ENCODE data around the gene PPP2R5E. TPM values are rescaled to one million over a fixed set of nuclear protein-coding genes. Genes with fewer than 3 reads are reported as not detected.

The PPP2R5E gene
- total RNA-seq, 2 experiments from 2014 or later, result 12.5 to 47.8 TPM

DNA sequence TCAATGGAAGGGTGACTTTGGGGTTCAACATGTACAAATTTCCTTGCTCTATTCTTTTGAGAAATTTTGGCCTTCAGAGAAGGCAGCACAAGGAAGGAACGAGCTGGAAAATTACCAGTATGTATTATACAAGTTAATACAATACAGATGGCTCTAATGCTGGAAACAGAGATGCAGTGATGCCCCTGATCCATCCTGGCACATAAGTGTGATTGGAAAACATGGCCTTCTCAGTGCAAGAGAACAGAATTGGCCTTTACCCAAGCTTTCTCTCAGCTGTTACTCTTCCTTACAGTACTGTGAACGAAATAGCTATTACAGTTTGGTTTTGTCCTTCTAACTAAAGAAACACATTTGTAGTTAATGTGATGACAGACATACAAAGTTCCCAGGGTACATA, 122.0 kb downstream of the PPP2R5E start:
- POLR2A ChIA-PET, result no interaction called here
- H3K4me1 ChIP-seq (ENCODE audit: insufficient read depth, low read length, poor library complexity, severe bottlenecking), result no peaks in the 10 kb centered on the region
- H3K9me3 ChIP-seq (ENCODE audit: low read length), result no peaks in the 10 kb centered on the region
- intact Hi-C loops (cut with micrococcal nuclease; ENCODE audit: unreplicated experiment), result no loop called here
- H4K20me1 ChIP-seq (ENCODE audit: insufficient read depth, low read length), result no peaks in the 10 kb centered on the region
- no peak overlapping the region for H3K4me2 ChIP-seq (ENCODE audit: low read length)
- no peak overlapping the region for H2AFZ ChIP-seq (ENCODE audit: low read length)
- H3K36me3 ChIP-seq (ENCODE audit: insufficient read depth, low read length), result peaks cover 17% of the 10 kb centered on the region; the same call in 1 of the 2 replicates
- no peak overlapping the region for H3K4me3 ChIP-seq (ENCODE audit: low read depth, low read length, poor library complexity, severe bottlenecking)
- H3K9me2 ChIP-seq (ENCODE audit: insufficient read depth, low read length), result no peaks in the 10 kb centered on the region
- DNase-seq (ENCODE audit: low spot score), result no peak
- no peak overlapping the region for H3K27ac ChIP-seq (ENCODE audit: low read depth, low read length, poor library complexity, severe bottlenecking)
- BruUV-seq (replicated peaks), result no TSS peak
- CTCF ChIA-PET (ENCODE audit: unreplicated experiment), result no interaction called here
- TF ChIP-seq, protein P1, sequence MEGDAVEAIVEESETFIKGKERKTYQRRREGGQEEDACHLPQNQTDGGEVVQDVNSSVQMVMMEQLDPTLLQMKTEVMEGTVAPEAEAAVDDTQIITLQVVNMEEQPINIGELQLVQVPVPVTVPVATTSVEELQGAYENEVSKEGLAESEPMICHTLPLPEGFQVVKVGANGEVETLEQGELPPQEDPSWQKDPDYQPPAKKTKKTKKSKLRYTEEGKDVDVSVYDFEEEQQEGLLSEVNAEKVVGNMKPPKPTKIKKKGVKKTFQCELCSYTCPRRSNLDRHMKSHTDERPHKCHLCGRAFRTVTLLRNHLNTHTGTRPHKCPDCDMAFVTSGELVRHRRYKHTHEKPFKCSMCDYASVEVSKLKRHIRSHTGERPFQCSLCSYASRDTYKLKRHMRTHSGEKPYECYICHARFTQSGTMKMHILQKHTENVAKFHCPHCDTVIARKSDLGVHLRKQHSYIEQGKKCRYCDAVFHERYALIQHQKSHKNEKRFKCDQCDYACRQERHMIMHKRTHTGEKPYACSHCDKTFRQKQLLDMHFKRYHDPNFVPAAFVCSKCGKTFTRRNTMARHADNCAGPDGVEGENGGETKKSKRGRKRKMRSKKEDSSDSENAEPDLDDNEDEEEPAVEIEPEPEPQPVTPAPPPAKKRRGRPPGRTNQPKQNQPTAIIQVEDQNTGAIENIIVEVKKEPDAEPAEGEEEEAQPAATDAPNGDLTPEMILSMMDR (conservative IDR thresholded peaks at IDR 0.05; ENCODE audit: low read length), result no peak
- no peak for TF ChIP-seq EZH2phosphoT487 (IDR thresholded peaks at IDR 0.05; ENCODE audit: borderline replicate concordance, low read depth, low read length)
- no peaks in the 10 kb centered on the region for H3K79me2 ChIP-seq (ENCODE audit: insufficient read depth, low read depth, low read length)

DNA sequence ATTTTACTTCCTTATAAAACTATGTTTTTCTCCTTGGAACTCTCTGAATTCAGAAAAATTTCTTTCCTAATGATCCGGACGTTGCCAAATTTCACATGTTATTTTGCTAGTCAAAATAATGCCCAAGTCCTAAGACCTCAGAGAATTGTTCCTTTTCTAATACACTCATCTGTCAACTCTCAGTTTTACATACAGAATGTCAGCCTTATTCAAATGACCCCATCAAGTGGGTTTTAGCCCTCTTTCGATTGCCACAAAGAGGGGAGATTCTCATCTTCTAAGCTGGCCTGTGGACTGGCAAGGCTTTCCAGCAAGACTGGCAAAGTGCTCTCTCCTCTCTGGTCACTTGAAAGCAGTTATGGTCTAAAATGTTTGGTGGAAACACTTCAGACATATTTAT, 125.2 kb downstream of the PPP2R5E start:
- H3K79me2 ChIP-seq (ENCODE audit: insufficient read depth, low read depth, low read length), result no peaks in the 10 kb centered on the region

DNA sequence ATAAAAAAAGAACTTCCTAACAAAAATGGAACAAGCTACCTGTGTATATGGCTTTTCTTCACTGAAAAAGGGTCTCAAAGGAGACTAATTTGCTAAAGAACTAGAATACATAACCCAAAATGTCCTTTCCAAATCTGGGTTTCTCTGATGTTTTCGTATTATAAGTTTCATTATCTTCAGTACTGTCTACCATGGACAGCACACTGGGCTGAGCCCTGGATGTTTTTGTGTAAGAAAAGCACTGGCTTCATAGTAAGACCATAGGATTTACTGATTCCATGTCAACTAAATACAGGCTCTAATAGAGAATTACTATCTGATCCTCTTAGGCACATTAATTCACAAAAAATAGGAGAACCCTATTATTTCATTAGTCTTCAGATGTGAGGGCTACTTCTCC, 130.2 kb downstream of the PPP2R5E start:
- Histone ChIP-seq H3K4me1 (ENCODE audit: insufficient read depth, low read length, poor library complexity, severe bottlenecking) (no peaks in the 10 kb centered on the region), H4K20me1 (ENCODE audit: insufficient read depth, low read length) (no peaks in the 10 kb centered on the region), H3K4me3 (ENCODE audit: low read depth, low read length, poor library complexity, severe bottlenecking) (no peak overlapping the region), H3K9me3 (ENCODE audit: low read length) (no peaks in the 10 kb centered on the region), H3K79me2 (ENCODE audit: insufficient read depth, low read depth, low read length) (no peaks in the 10 kb centered on the region), H3K4me2 (ENCODE audit: low read length) (no peak overlapping the region), H3K9me2 (ENCODE audit: insufficient read depth, low read length) (no peaks in the 10 kb centered on the region), H3K36me3 (ENCODE audit: insufficient read depth, low read length) (peaks cover 15% of the 10 kb centered on the region; the same call in 1 of the 2 replicates), H2AFZ (ENCODE audit: low read length) (no peak overlapping the region), H3K27ac (ENCODE audit: low read depth, low read length, poor library complexity, severe bottlenecking) (no peak overlapping the region)
- DNase-seq (ENCODE audit: low spot score), result no peak
- no peak for TF ChIP-seq EZH2phosphoT487 (IDR thresholded peaks at IDR 0.05; ENCODE audit: borderline replicate concordance, low read depth, low read length)
- TF ChIP-seq, protein P1 (conservative IDR thresholded peaks at IDR 0.05; ENCODE audit: low read length), result no peak
- BruUV-seq (replicated peaks), result no TSS peak
- ChIA-PET CTCF (ENCODE audit: unreplicated experiment) (no interaction called here), POLR2A (no interaction called here)
- intact Hi-C loops (cut with micrococcal nuclease; ENCODE audit: unreplicated experiment), result no loop called here

More for the DNA sequence above, 125.2 kb downstream of the PPP2R5E start:
- Histone ChIP-seq H3K4me3 (ENCODE audit: low read depth, low read length, poor library complexity, severe bottlenecking) (no peak overlapping the region), H2AFZ (ENCODE audit: low read length) (no peak overlapping the region), H3K4me2 (ENCODE audit: low read length) (no peak overlapping the region), H3K27ac (ENCODE audit: low read depth, low read length, poor library complexity, severe bottlenecking) (no peak overlapping the region), H3K36me3 (ENCODE audit: insufficient read depth, low read length) (peaks cover 20% of the 10 kb centered on the region; the same call in 1 of the 2 replicates), H3K4me1 (ENCODE audit: insufficient read depth, low read length, poor library complexity, severe bottlenecking) (no peaks in the 10 kb centered on the region), H3K9me2 (ENCODE audit: insufficient read depth, low read length) (no peaks in the 10 kb centered on the region), H3K9me3 (ENCODE audit: low read length) (no peaks in the 10 kb centered on the region), H4K20me1 (ENCODE audit: insufficient read depth, low read length) (no peaks in the 10 kb centered on the region)
- CTCF ChIA-PET (ENCODE audit: unreplicated experiment), result no interaction called here
- POLR2A ChIA-PET, result no interaction called here
- TF ChIP-seq, protein P1 (conservative IDR thresholded peaks at IDR 0.05; ENCODE audit: low read length), result no peak
- TF ChIP-seq EZH2phosphoT487 (IDR thresholded peaks at IDR 0.05; ENCODE audit: borderline replicate concordance, low read depth, low read length), result no peak
- no TSS peak for BruUV-seq (replicated peaks)
- intact Hi-C loops (cut with micrococcal nuclease; ENCODE audit: unreplicated experiment), result no loop called here
- no peak for DNase-seq (ENCODE audit: low spot score)

Measured in OCI-LY7 (cell line).